ENCODE data around the gene HVCN1. TPM values are rescaled to one million over a fixed set of nuclear protein-coding genes. Genes with fewer than 3 reads are reported as not detected.

HVCN1 gene
- total and polyA plus RNA-seq, 2 of the 8 experiments (the other 6 are each of a cell fraction or from before 2014, with no cell fraction given) = 5.8 to 11.2 TPM

DNA sequence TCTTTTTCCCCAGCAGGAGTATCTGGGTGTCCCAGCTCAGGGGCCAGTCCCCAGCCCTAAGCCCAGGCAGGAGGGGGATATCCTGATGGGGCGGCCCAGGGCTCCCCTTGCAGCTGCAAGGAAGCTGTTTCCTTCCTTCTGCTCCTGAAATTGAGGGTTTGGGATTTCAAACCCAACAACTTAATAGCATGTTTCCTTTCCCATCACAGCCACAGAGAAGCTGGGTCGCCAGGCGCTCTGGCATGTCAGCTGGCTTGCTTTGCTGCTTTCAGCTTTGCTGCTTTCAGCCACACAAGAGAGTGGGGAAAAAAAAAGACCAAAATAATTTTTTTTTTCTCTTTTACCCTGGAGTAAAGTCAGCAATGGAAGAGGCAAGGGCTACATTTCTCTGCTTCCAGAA is 30.0 kb downstream of the HVCN1 start:
- Histone ChIP-seq H2AFZ (ENCODE audit: low read length) (no peak overlapping the region), H3K18ac (ENCODE audit: extremely low read depth, low read length) (no peak overlapping the region), H3K27me3 (replicated peaks in 1 of 4; ENCODE audit: control insufficient read depth in 3 of 4, extremely low read depth in 1 of 4, insufficient read depth in 3 of 4, low read length in 3 of 4) (no peaks in the 10 kb centered on the region), H2BK20ac (ENCODE audit: low read length) (no peak overlapping the region), H3K79me2 (ENCODE audit: control insufficient read depth in 1 of 2, insufficient read depth in 2 of 2, low read length in 2 of 2) (no peaks in the 10 kb centered on the region), H2BK15ac (ENCODE audit: low read length) (no peak overlapping the region), H3K79me1 (ENCODE audit: low read depth, low read length) (no peaks in the 10 kb centered on the region), H3K23me2 (ENCODE audit: low read depth, low read length) (no peaks in the 10 kb centered on the region), H2BK120ac (replicated peaks; ENCODE audit: low read depth, low read length) (no peak overlapping the region), H3K56ac (replicated peaks; ENCODE audit: insufficient read length, low read depth, low read length) (no peak overlapping the region), H3K14ac (ENCODE audit: insufficient read length) (no peak overlapping the region), H3K4me1 (replicated peaks in 1 of 4; ENCODE audit: control insufficient read depth in 3 of 4, insufficient read depth in 4 of 4, low read length in 3 of 4) (peaks cover 2 to 9% (median 3%) of the 10 kb centered on the region in 4 experiments; a peak in 6 of 7 replicates), H4K5ac (ENCODE audit: insufficient read length, low read depth, low read length) (no peak overlapping the region), H3K9me3 (ENCODE audit: insufficient read depth in 2 of 2, low read depth in 1 of 2, low read length in 1 of 2) (no peaks in the 10 kb centered on the region), H2BK5ac (ENCODE audit: low read depth, low read length) (no peak overlapping the region), H3K4me3 (ENCODE audit: extremely low read depth in 1 of 4, insufficient read depth in 2 of 4, low read depth in 3 of 4, low read length in 4 of 4) (no peak overlapping the region), H4K20me1 (replicated peaks in 1 of 2; ENCODE audit: control insufficient read depth in 1 of 2, insufficient read depth in 2 of 2, low read length in 2 of 2) (no peaks in the 10 kb centered on the region), H3K23ac (ENCODE audit: insufficient read length) (no peak overlapping the region), H4K8ac (ENCODE audit: extremely low read depth, insufficient read depth, low read length) (no peak overlapping the region), H3K4me2 (ENCODE audit: insufficient read depth in 1 of 2, low read depth in 2 of 2, low read length in 2 of 2) (no peak overlapping the region), H3K4ac (replicated peaks; ENCODE audit: insufficient read length, low read depth, low read length) (no peak overlapping the region), H2AK5ac (ENCODE audit: low read depth, low read length) (no peak overlapping the region), H4K91ac (replicated peaks; ENCODE audit: insufficient read length, low read length) (no peak overlapping the region), H3K27ac (ENCODE audit: low read depth, low read length) (no peak overlapping the region), H3K36me3 (ENCODE audit: control insufficient read depth in 2 of 4, insufficient read depth in 4 of 4, low read length in 3 of 4) (no peaks in the 10 kb centered on the region), H3K9ac (replicated peaks in 1 of 4; ENCODE audit: extremely low read depth in 1 of 4, low read depth in 3 of 4, low read length in 3 of 4) (no peak overlapping the region), H2BK12ac (ENCODE audit: low read depth, low read length) (no peak overlapping the region)
- DNase-seq (ENCODE audit: low read depth in 1 of 2, low spot score in 2 of 2) (no peak), FAIRE-seq (no peak)
- 78% methylated on average over 3 of the region's 3 CpGs; no CpG with 5 or more reads in 1 of the 2 experiments for WGBS, 2 experiments (ENCODE audit: extremely low coverage in 1 of 2, insufficient coverage in 1 of 2, insufficient read length in 1 of 2, insufficient replicate concordance in 2 of 2, low coverage in 1 of 2, low lambda C conversion rate in 2 of 2, missing lambda C conversion rate in 1 of 2)
- ChIA-PET POLR2A (ENCODE audit: partially characterized antibody) (interaction anchor here (0.6 to 1.1 kb wide), 2 partner anchors 31 to 48 kb away, joined by 3 read pairs; partner anchors contain the start of gene HVCN1), CTCF (ENCODE audit: partially characterized antibody) (no interaction called here)
- no peak for TF ChIP-seq SP4 (IDR thresholded peaks at IDR 0.05; ENCODE audit: low read length)
- TF ChIP-seq, protein P1, sequence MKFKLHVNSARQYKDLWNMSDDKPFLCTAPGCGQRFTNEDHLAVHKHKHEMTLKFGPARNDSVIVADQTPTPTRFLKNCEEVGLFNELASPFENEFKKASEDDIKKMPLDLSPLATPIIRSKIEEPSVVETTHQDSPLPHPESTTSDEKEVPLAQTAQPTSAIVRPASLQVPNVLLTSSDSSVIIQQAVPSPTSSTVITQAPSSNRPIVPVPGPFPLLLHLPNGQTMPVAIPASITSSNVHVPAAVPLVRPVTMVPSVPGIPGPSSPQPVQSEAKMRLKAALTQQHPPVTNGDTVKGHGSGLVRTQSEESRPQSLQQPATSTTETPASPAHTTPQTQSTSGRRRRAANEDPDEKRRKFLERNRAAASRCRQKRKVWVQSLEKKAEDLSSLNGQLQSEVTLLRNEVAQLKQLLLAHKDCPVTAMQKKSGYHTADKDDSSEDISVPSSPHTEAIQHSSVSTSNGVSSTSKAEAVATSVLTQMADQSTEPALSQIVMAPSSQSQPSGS (IDR thresholded peaks at IDR 0.05; ENCODE audit: low read length) = no peak
- TF ChIP-seq EP300 (IDR thresholded peaks at IDR 0.05; ENCODE audit: borderline replicate concordance in 1 of 2, low read depth in 2 of 2, low read length in 2 of 2) = no peak
- no peak for TF ChIP-seq FOSL1 (IDR thresholded peaks at IDR 0.05; ENCODE audit: insufficient read depth, low read depth, low read length)
- no peak for TF ChIP-seq EGR1 (IDR thresholded peaks at IDR 0.05; ENCODE audit: borderline replicate concordance, low read depth, low read length)
- no peak for TF ChIP-seq ASH2L (IDR thresholded peaks at IDR 0.05; ENCODE audit: low read length)
- no peak for TF ChIP-seq HDAC2 (IDR thresholded peaks at IDR 0.05; ENCODE audit: borderline replicate concordance in 1 of 2, low read depth in 2 of 2, low read length in 2 of 2)
- no peak for TF ChIP-seq MAFK (IDR thresholded peaks at IDR 0.05; ENCODE audit: low read depth, low read length)
- no peak for TF ChIP-seq CREB1 (IDR thresholded peaks at IDR 0.05)
- TF ChIP-seq, protein P2, sequence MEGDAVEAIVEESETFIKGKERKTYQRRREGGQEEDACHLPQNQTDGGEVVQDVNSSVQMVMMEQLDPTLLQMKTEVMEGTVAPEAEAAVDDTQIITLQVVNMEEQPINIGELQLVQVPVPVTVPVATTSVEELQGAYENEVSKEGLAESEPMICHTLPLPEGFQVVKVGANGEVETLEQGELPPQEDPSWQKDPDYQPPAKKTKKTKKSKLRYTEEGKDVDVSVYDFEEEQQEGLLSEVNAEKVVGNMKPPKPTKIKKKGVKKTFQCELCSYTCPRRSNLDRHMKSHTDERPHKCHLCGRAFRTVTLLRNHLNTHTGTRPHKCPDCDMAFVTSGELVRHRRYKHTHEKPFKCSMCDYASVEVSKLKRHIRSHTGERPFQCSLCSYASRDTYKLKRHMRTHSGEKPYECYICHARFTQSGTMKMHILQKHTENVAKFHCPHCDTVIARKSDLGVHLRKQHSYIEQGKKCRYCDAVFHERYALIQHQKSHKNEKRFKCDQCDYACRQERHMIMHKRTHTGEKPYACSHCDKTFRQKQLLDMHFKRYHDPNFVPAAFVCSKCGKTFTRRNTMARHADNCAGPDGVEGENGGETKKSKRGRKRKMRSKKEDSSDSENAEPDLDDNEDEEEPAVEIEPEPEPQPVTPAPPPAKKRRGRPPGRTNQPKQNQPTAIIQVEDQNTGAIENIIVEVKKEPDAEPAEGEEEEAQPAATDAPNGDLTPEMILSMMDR (IDR thresholded peaks at IDR 0.05; ENCODE audit: control extremely low read depth in 1 of 3, insufficient read depth in 1 of 3, low read depth in 1 of 3, low read length in 3 of 3) = no peak

All from H1 (cell line).